Measurements from ENCODE around the gene RASA3.

RASA3 gene

DNA sequence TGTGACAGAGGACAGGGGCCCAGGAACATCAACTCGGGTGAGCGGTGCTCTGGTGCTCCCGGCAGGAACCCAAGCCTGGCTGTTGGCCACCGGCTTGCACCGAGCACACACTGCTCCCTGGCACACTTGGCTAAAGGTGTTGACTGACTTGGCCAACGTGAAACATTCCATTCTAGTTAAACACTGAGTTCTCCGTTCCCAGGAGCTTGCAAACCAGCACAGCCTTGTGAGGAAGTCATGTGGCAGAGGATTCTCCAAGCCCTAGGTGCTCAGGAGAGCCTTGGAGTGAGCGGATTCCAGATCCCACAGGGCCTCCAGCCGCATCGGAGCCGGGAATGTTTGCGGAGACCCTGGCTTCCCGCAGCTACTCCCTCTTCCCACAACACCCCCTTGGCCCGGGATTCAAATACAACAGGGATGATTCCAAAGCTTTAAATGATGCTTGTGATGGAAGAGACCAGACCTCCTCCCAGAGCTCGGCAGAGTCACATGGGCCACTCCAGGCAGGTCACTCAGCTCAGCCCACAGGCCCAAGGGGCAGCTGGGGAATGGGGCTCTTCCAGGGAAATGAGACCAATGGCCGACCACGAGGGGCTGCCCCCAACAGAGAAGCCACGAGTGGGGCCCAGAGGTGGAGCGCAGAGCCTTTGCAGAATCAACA, 161.5 kb downstream of the RASA3 start:
- Histone ChIP-seq H3K4me2 (no peak overlapping the region), H3K27ac (no peak overlapping the region), H4K20me1 (peaks cover 0 to 48% (median 0%) of the 10 kb centered on the region in 11 experiments; a peak in 4 of 22 replicates), H3K4me1 (no peaks in the 10 kb centered on the region), H3K9me3 (replicated peaks in 1 of 11) (peaks cover 0 to 18% (median 8%) of the 10 kb centered on the region in 11 experiments; a peak in 11 of 22 replicates), H3K27me3 (no peaks in the 10 kb centered on the region), H3K36me3 (peaks cover 23 to 79% (median 40%) of the 10 kb centered on the region in 11 experiments), H3K4me3 (no peak overlapping the region), H3K9ac (no peak overlapping the region)
- no peak for TF ChIP-seq Cebpa-rat (IDR thresholded peaks at IDR 0.05)

DNA sequence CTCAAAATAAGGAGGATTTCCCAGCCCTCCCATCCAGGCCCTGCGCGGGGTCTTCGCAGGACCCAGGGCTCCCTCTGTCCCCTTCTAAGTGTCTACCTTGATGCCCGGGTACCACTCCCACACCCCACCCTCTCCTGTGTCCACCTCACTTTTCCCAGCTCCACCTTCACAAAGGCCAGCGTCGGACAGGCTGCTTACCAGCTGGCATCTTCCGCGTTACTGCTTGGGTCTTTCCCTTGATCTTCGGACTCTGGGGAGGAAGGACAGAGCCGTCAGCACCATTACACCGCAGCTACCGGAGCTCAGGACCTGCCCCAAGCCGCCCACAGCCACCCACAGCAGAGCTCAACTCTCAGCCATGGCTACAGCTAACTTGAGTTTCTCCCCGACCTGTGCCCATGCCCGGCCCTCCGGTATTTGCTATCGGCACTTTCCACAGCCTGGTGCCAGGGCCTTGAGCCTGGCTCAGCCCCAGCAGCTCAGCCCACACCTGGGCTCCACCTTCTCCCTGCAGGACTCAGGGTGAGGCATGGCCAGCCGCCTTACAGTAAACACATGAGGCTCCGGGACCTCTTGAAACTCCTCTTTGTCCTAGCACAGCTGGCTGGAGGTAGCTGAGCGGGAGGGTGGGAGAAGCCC, 162.3 kb downstream of the RASA3 start:
- no peak for TF ChIP-seq Cebpa-rat (IDR thresholded peaks at IDR 0.05)
- Histone ChIP-seq H3K9me3 (replicated peaks in 1 of 11) (peaks cover 0 to 18% (median 8%) of the 10 kb centered on the region in 11 experiments; a peak in 11 of 22 replicates), H3K27ac (no peak overlapping the region), H4K20me1 (peaks cover 0 to 40% (median 0%) of the 10 kb centered on the region in 11 experiments; a peak in 4 of 22 replicates), H3K4me3 (no peak overlapping the region), H3K4me1 (no peaks in the 10 kb centered on the region), H3K4me2 (no peak overlapping the region), H3K9ac (no peak overlapping the region), H3K36me3 (peaks cover 15 to 70% (median 32%) of the 10 kb centered on the region in 11 experiments), H3K27me3 (no peaks in the 10 kb centered on the region)

GRCh38 chr13:113969311-113969972, 163.0 kb downstream of the RASA3 start:
- Histone ChIP-seq H3K27me3 (no peaks in the 10 kb centered on the region), H3K27ac (no peak overlapping the region), H3K4me3 (no peak overlapping the region), H3K4me2 (no peak overlapping the region), H3K4me1 (no peaks in the 10 kb centered on the region), H3K9me3 (replicated peaks in 1 of 11) (peaks cover 0 to 21% (median 8%) of the 10 kb centered on the region in 11 experiments; a peak in 11 of 22 replicates), H3K36me3 (peaks cover 9 to 64% (median 25%) of the 10 kb centered on the region in 11 experiments; a peak in 20 of 22 replicates), H3K9ac (no peak overlapping the region), H4K20me1 (peaks cover 0 to 33% (median 0%) of the 10 kb centered on the region in 11 experiments; a peak in 4 of 22 replicates)
- TF ChIP-seq Cebpa-rat (IDR thresholded peaks at IDR 0.05), result no peak

- H3K4me2 ChIP-seq, result no peak overlapping the region
- TF ChIP-seq Cebpa-rat (IDR thresholded peaks at IDR 0.05), result no peak
- H3K9me3 ChIP-seq (replicated peaks in 1 of 11), result peaks cover 0 to 23% (median 8%) of the 10 kb centered on the region in 11 experiments; a peak in 11 of 22 replicates
- no peak overlapping the region for H3K4me3 ChIP-seq
- H3K27me3 ChIP-seq, result no peaks in the 10 kb centered on the region
- H3K27ac ChIP-seq, result no peak overlapping the region; a peak in 1 of 22 replicates
- peaks cover 0 to 28% (median 0%) of the 10 kb centered on the region in 11 experiments; a peak in 4 of 22 replicates for H4K20me1 ChIP-seq
- no peak overlapping the region for H3K9ac ChIP-seq
- H3K4me1 ChIP-seq, result no peaks in the 10 kb centered on the region
- H3K36me3 ChIP-seq, result peaks cover 5 to 59% (median 21%) of the 10 kb centered on the region in 11 experiments; a peak in 19 of 22 replicates
Measured at GRCh38 chr13:113968463-113969310, 163.7 kb downstream of the RASA3 start.

GRCh38 chr13:113967729-113968462, 164.5 kb downstream of the RASA3 start:
- Histone ChIP-seq H4K20me1 (peaks cover 0 to 20% (median 0%) of the 10 kb centered on the region in 11 experiments; a peak in 4 of 22 replicates), H3K9me3 (replicated peaks in 1 of 11) (peaks cover under 1 to 30% (median 10%) of the 10 kb centered on the region in 11 experiments; a peak in 14 of 22 replicates), H3K4me3 (no peak overlapping the region), H3K4me2 (no peak overlapping the region), H3K4me1 (no peaks in the 10 kb centered on the region), H3K27ac (no peak overlapping the region), H3K36me3 (peaks cover 0 to 51% (median 13%) of the 10 kb centered on the region in 11 experiments; a peak in 13 of 22 replicates), H3K27me3 (no peaks in the 10 kb centered on the region), H3K9ac (no peak overlapping the region)
- TF ChIP-seq Cebpa-rat (IDR thresholded peaks at IDR 0.05), result no peak

DNA sequence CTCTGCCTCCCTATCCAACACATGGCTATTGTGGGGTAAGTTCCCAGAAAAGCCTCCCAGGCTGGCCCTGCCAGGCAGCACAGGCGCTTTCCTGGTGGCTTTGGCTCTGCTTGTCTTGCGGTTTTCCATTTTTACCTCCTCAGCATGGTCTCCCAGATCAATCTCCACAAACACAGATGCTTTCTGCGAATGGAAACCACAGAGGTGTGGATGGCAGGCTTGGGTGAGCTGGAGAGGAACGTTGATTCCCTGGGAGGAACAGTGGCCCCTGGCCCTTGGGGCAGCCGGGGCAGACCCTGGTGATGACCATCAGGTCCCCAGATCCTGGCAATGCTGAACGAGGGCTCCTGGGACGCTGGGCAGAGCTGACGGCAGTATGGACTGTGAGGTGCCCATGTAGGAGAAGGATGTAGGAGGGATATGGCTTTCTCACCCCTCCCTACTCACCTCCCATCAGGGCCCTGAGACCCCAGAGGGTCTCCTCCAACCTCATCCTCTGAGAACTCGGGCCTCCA, 165.2 kb downstream of the RASA3 start:
- no peak overlapping the region for H3K4me2 ChIP-seq
- H3K9me3 ChIP-seq (replicated peaks in 1 of 11), result peaks cover 6 to 37% (median 15%) of the 10 kb centered on the region in 11 experiments; a peak in 17 of 22 replicates
- H4K20me1 ChIP-seq, result peaks cover 0 to 14% (median 0%) of the 10 kb centered on the region in 11 experiments; a peak in 3 of 22 replicates
- H3K36me3 ChIP-seq, result peaks cover 0 to 45% (median 13%) of the 10 kb centered on the region in 11 experiments; a peak in 13 of 22 replicates
- no peaks in the 10 kb centered on the region for H3K27me3 ChIP-seq
- H3K4me3 ChIP-seq, result no peak overlapping the region
- no peaks in the 10 kb centered on the region for H3K4me1 ChIP-seq
- TF ChIP-seq Cebpa-rat (IDR thresholded peaks at IDR 0.05), result no peak
- H3K9ac ChIP-seq, result no peak overlapping the region
- H3K27ac ChIP-seq, result no peak overlapping the region

- H3K4me1 ChIP-seq, result no peaks in the 10 kb centered on the region
- peaks cover 16 to 47% (median 25%) of the 10 kb centered on the region in 11 experiments; a peak in 21 of 22 replicates for H3K9me3 ChIP-seq (replicated peaks in 1 of 11)
- TF ChIP-seq Cebpa-rat (IDR thresholded peaks at IDR 0.05), result no peak
Measured at GRCh38 chr13:113965968-113966884, 166.2 kb downstream of the RASA3 start.

More at GRCh38 chr13:113965968-113966884, 166.2 kb downstream of the RASA3 start:
- Histone ChIP-seq H3K27ac (no peak overlapping the region), H3K4me3 (no peak overlapping the region), H3K36me3 (peaks cover 0 to 40% (median 13%) of the 10 kb centered on the region in 11 experiments; a peak in 13 of 22 replicates), H4K20me1 (peaks cover 0 to 3% (median 0%) of the 10 kb centered on the region in 11 experiments; a peak in 2 of 22 replicates), H3K27me3 (no peaks in the 10 kb centered on the region), H3K9ac (no peak overlapping the region), H3K4me2 (no peak overlapping the region)

Data from BLaER1 treated with 17β-estradiol and CSF1 and Interleukin-3, amounts not matched to agents 10 nM and 100 nM (cell line).